NCI-H1092 treated with DMSO at 0.1 percent for 48 hours (cell line): ENCODE data around the gene GPR15.

ENCODE experiments used
- DNase-seq: peaks from one replicate; lab custom pipeline; 2025; lab: John Stamatoyannopoulos, UW

GPR15 gene

GRCh38 chr3:98530676-98531075, 1.1 kb upstream of the GPR15 start:
- no peak for DNase-seq

GRCh38 chr3:98532275-98532637, 478 bp downstream of the GPR15 start:
- no peak for DNase-seq

- no peak for DNase-seq
Measured at GRCh38 chr3:98532709-98533571, 1.2 kb downstream of the GPR15 start.

- no peak for DNase-seq
Measured at GRCh38 chr3:98534168-98534567, 2.4 kb downstream of the GPR15 start.

GRCh38 chr3:98534734-98535133, 3.0 kb downstream of the GPR15 start:
- DNase-seq: no peak

GRCh38 chr3:98536456-98537017, 4.8 kb downstream of the GPR15 start:
- DNase-seq: no peak

- no peak for DNase-seq
Measured at GRCh38 chr3:98540346-98540745, 8.6 kb downstream of the GPR15 start.

GRCh38 chr3:98541695-98542094, 9.9 kb downstream of the GPR15 start:
- DNase-seq: no peak

GRCh38 chr3:98542623-98543022, 10.8 kb downstream of the GPR15 start:
- DNase-seq: no peak

GRCh38 chr3:98545940-98546339, 14.2 kb downstream of the GPR15 start:
- DNase-seq: no peak

GRCh38 chr3:98548544-98548943, 16.8 kb downstream of the GPR15 start:
- no peak for DNase-seq

GRCh38 chr3:98550833-98551232, 19.1 kb downstream of the GPR15 start:
- no peak for DNase-seq

GRCh38 chr3:98551236-98551635, 19.5 kb downstream of the GPR15 start:
- DNase-seq: no peak

GRCh38 chr3:98551754-98552153, 20.0 kb downstream of the GPR15 start:
- no peak for DNase-seq

GRCh38 chr3:98552232-98553020, 20.6 kb downstream of the GPR15 start:
- DNase-seq: no peak

- DNase-seq: no peak
Measured at GRCh38 chr3:98553021-98553563, 21.3 kb downstream of the GPR15 start.

GRCh38 chr3:98553753-98554152, 22.0 kb downstream of the GPR15 start:
- DNase-seq: no peak

- no peak for DNase-seq
Measured at GRCh38 chr3:98554580-98554979, 22.8 kb downstream of the GPR15 start.

GRCh38 chr3:98555025-98555379, 23.2 kb downstream of the GPR15 start:
- no peak for DNase-seq

GRCh38 chr3:98556164-98557130, 24.7 kb downstream of the GPR15 start:
- DNase-seq: no peak

GRCh38 chr3:98557324-98558010, 25.7 kb downstream of the GPR15 start:
- no peak for DNase-seq
